ENCODE measurements around the gene EMC1. TPM values are rescaled to one million over a fixed set of nuclear protein-coding genes. Genes with fewer than 3 reads are reported as not detected.

The EMC1 gene
- total RNA-seq, 1 donor from 2014 or later = 28.0 TPM

- no peak overlapping the region for H3K4me3 ChIP-seq
- TF ChIP-seq POLR2A (IDR thresholded peaks at IDR 0.05) = no peak
- no peak for TF ChIP-seq POLR2AphosphoS5 (IDR thresholded peaks at IDR 0.05; ENCODE audit: insufficient read depth in 1 of 2, low read depth in 1 of 2)
- TF ChIP-seq CTCF (IDR thresholded peaks at IDR 0.05) = no peak
- no peak for DNase-seq (ENCODE audit: extremely low spot score in 2 of 2)
- H3K36me3 ChIP-seq = peaks cover 0 to 75% of the 10 kb centered on the region in 2 donors
- H3K4me1 ChIP-seq = no peaks in the 10 kb centered on the region
- no peaks in the 10 kb centered on the region for H3K9me3 ChIP-seq
- intact Hi-C loops (cut with DNase I) = no loop called here
- no peak overlapping the region for H3K27ac ChIP-seq
- H3K27me3 ChIP-seq = no peaks in the 10 kb centered on the region
Observed at GRCh38 chr1:19177811-19178210, 73.5 kb downstream of the EMC1 start.

- intact Hi-C loops (cut with DNase I) = no loop called here
- no peak for DNase-seq (ENCODE audit: extremely low spot score in 2 of 2)
- TF ChIP-seq CTCF (IDR thresholded peaks at IDR 0.05) (no peak), POLR2AphosphoS5 (IDR thresholded peaks at IDR 0.05; ENCODE audit: insufficient read depth in 1 of 2, low read depth in 1 of 2) (no peak), POLR2A (IDR thresholded peaks at IDR 0.05) (no peak)
- Histone ChIP-seq H3K27ac (no peak overlapping the region), H3K4me1 (no peaks in the 10 kb centered on the region), H3K9me3 (no peaks in the 10 kb centered on the region), H3K4me3 (no peak overlapping the region), H3K27me3 (no peaks in the 10 kb centered on the region), H3K36me3 (peaks cover 0 to 91% of the 10 kb centered on the region in 2 donors)
Observed at GRCh38 chr1:19169642-19170041, 81.7 kb downstream of the EMC1 start.

GRCh38 chr1:19167140-19167539 lies 84.2 kb downstream of the EMC1 start:
- peaks cover 8% of the 10 kb centered on the region for H3K4me1 ChIP-seq
- no peaks in the 10 kb centered on the region for H3K27me3 ChIP-seq
- no peak overlapping the region for H3K27ac ChIP-seq
- intact Hi-C loops (cut with DNase I) = no loop called here
- TF ChIP-seq POLR2AphosphoS5 (IDR thresholded peaks at IDR 0.05; ENCODE audit: insufficient read depth in 1 of 2, low read depth in 1 of 2) = no peak
- no peak for TF ChIP-seq CTCF (IDR thresholded peaks at IDR 0.05)
- TF ChIP-seq POLR2A (IDR thresholded peaks at IDR 0.05) = no peak
- H3K9me3 ChIP-seq = no peaks in the 10 kb centered on the region
- H3K36me3 ChIP-seq = peaks cover 0 to 92% of the 10 kb centered on the region in 2 donors
- no peak overlapping the region for H3K4me3 ChIP-seq
- DNase-seq (ENCODE audit: extremely low spot score in 2 of 2) = no peak

- intact Hi-C loops (cut with DNase I) = no loop called here
- TF ChIP-seq POLR2AphosphoS5 (IDR thresholded peaks at IDR 0.05; ENCODE audit: insufficient read depth in 1 of 2, low read depth in 1 of 2) (no peak), CTCF (IDR thresholded peaks at IDR 0.05) (no peak)
- Histone ChIP-seq H3K36me3 (peaks cover 0 to 100% of the 10 kb centered on the region in 2 donors), H3K9me3 (no peaks in the 10 kb centered on the region), H3K4me3 (no peak overlapping the region), H3K4me1 (peaks cover 8% of the 10 kb centered on the region), H3K27ac (no peak overlapping the region), H3K27me3 (no peaks in the 10 kb centered on the region)
- DNase-seq (ENCODE audit: extremely low spot score in 2 of 2) = no peak
Observed at GRCh38 chr1:19166066-19166465, 85.3 kb downstream of the EMC1 start.

Other genes starting within 250 kb of the EMC1 start
- gene UBR4, start 41.3 kb downstream of the EMC1 start, total RNA-seq = 157 TPM
- gene MRTO4, start 281 bp upstream of the EMC1 start, total RNA-seq = 19.2 TPM
- gene AKR7A3, start 37.2 kb upstream of the EMC1 start, total RNA-seq = 4.2 TPM
- 63.8 TPM for gene AKR7A2, start 60.6 kb upstream of the EMC1 start, total RNA-seq
- gene SLC66A1, start 60.8 kb upstream of the EMC1 start, total RNA-seq = 21.4 TPM
- gene CAPZB, start 234.0 kb upstream of the EMC1 start, total RNA-seq = 152 TPM